ENCODE measurements around the gene CCT6B. TPM values are rescaled to one million over a fixed set of nuclear protein-coding genes. Genes with fewer than 3 reads are reported as not detected.
"Not testable (repeated sequence)": the region's sequence is repeated elsewhere in the genome, so short reads cannot be mapped to it uniquely, and the experiment has no call there.

The CCT6B gene
- polyA plus RNA-seq, 2 of the 4 experiments (the other 2 are of a cell fraction) = 0.77 to 3.1 TPM

DNA sequence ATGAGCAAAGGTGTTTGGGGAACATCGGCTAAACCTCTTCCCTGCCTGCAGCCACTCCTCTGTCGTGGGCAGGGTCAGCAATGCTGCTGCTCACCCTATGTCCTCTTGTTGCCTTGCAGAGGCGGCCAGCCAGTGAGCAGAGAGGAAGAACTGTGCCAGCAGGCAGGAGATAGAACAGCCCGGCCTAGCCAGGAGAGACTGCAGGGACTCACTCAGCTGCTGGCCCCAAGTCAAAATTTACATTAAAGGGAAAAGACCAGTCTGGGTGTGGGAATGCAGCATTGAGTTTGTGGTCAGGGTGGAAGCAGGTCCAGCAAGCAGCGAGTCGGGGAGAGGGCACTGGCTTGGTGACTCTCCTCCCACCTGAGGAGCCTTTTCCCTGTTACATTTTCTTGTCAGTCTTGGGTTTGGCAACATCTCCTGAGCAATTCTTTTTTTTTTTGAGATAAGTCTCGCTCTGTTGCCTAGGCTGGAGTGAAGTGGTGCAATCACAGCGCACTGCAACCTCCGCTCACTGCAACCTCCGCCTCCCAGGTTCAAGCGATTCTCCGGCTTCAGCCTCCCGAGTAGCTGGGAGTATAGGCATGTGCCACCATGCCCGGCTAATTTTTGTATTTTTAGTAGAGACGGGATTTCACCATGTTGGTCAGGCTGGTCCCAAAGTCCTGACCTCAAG lies 41.8 kb upstream of the CCT6B start:
- TF ChIP-seq NR3C1 (IDR thresholded peaks at IDR 0.05) = no peak
- no peak for TF ChIP-seq RARB (CRISPR knock-in tag; IDR thresholded peaks at IDR 0.05)
- no peak for TF ChIP-seq POLR2AphosphoS2 (conservative IDR thresholded peaks at IDR 0.05; ENCODE audit: low read length)
- no peak for TF ChIP-seq HOXB5 (CRISPR knock-in tag; IDR thresholded peaks at IDR 0.05)
- no peak for TF ChIP-seq JUN (IDR thresholded peaks at IDR 0.05)
- no peak for TF ChIP-seq RFX5 (IDR thresholded peaks at IDR 0.05)
- TF ChIP-seq POLR2A (IDR thresholded peaks at IDR 0.05; ENCODE audit: low read length) = no peak
- no peak for TF ChIP-seq CHD4 (IDR thresholded peaks at IDR 0.05; ENCODE audit: borderline replicate concordance)
- no peak for TF ChIP-seq HOXB13 (CRISPR knock-in tag; IDR thresholded peaks at IDR 0.05; ENCODE audit: low read depth)
- no peak for TF ChIP-seq ZFP36 (IDR thresholded peaks at IDR 0.05; ENCODE audit: borderline replicate concordance, partially characterized antibody)
- TF ChIP-seq PHF8 (IDR thresholded peaks at IDR 0.05; ENCODE audit: borderline replicate concordance, low read depth) = no peak
- TF ChIP-seq CEBPB (IDR thresholded peaks at IDR 0.05) = no peak
- no peaks in the 10 kb centered on the region for H3K9me3 ChIP-seq
- ATAC-seq = peak in 1 of 2 experiments; percentile 6; a peak in 2 of 6 replicates
- peaks cover 3% of the 10 kb centered on the region; the same call in 1 of the 3 replicates for H3K4me1 ChIP-seq
- H3K4me3 ChIP-seq = no peak overlapping the region
- no peak overlapping the region for H3K4me2 ChIP-seq
- ChIA-PET POLR2A (no interaction called here), CTCF (interaction anchor here (1.1 to 10.6 kb wide), 7 partner anchors 7 to 117 kb away, joined by 3 to 297 read pairs (median 6); partner anchors contain the start of genes FNDC8 and RAD51D)
- no peak for FAIRE-seq
- WGBS (ENCODE audit: missing lambda C conversion rate) = 88% methylated on average over 15 of the region's 15 CpGs
- H3K27ac ChIP-seq = no peak overlapping the region
- no peak for DNase-seq (ENCODE audit: low read depth in 1 of 2, low spot score in 1 of 2)

DNA sequence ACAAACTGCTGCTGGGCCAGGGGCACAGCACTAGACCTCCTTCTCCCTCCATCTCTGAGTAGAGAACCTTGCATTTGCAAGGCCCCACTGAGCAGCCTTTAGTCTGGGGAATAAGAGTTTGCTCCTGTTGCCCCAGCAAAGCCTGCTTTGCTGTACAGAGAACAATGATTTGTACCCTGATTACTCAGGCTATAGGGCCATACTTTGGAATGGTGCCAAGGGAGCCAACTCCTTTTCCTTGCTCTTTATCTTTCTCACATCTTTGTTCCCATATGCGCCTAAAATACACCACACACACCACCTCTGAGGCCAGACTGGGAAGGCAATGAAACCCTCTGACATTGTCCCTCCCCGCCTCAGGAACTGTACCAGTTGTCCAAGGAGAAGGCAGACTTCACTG lies 40.3 kb upstream of the CCT6B start:
- DNase-seq (ENCODE audit: low read depth in 1 of 2, low spot score in 1 of 2) (no peak), FAIRE-seq (no peak), ATAC-seq (no peak)
- ChIA-PET CTCF (interaction anchor here (1.2 to 10.6 kb wide), 9 partner anchors 9 to 118 kb away, joined by 3 to 297 read pairs (median 46); partner anchors contain the start of genes FNDC8, RAD51D and RFFL), POLR2A (no interaction called here)
- 85% methylated on average over 2 of the region's 2 CpGs for WGBS (ENCODE audit: missing lambda C conversion rate)
- peaks cover 3% of the 10 kb centered on the region; the same call in 1 of the 3 replicates for H3K4me1 ChIP-seq
- no peak overlapping the region for H3K4me2 ChIP-seq
- H3K9me3 ChIP-seq = no peaks in the 10 kb centered on the region
- H3K4me3 ChIP-seq = no peak overlapping the region
- TF ChIP-seq RARB (CRISPR knock-in tag; IDR thresholded peaks at IDR 0.05) (no peak), ZNF302 (CRISPR knock-in tag; IDR thresholded peaks at IDR 0.05) (no peak), HOXB13 (CRISPR knock-in tag; IDR thresholded peaks at IDR 0.05; ENCODE audit: low read depth) (no peak), MYC (IDR thresholded peaks at IDR 0.05; ENCODE audit: borderline replicate concordance, low read length) (no peak), KDM1A (IDR thresholded peaks at IDR 0.05; ENCODE audit: low read depth) (no peak), HEYL (CRISPR knock-in tag; IDR thresholded peaks at IDR 0.05) (no peak), RFX5 (IDR thresholded peaks at IDR 0.05) (no peak), GATA3 (IDR thresholded peaks at IDR 0.05; ENCODE audit: borderline replicate concordance) (no peak), NPAS2 (CRISPR knock-in tag; IDR thresholded peaks at IDR 0.05; ENCODE audit: borderline replicate concordance) (no peak), TP53 (CRISPR knock-in tag; IDR thresholded peaks at IDR 0.05) (no peak), EHMT2 (IDR thresholded peaks at IDR 0.05; ENCODE audit: low read depth) (no peak), MAFK (IDR thresholded peaks at IDR 0.05; ENCODE audit: partially characterized antibody) (no peak), FOXS1 (CRISPR knock-in tag; IDR thresholded peaks at IDR 0.05) (no peak), ZC3H11A (IDR thresholded peaks at IDR 0.05) (no peak), RCOR1 (IDR thresholded peaks at IDR 0.05; ENCODE audit: low read depth, low read length) (no peak), CHD2 (IDR thresholded peaks at IDR 0.05; ENCODE audit: low read length, partially characterized antibody) (no peak), RAD21 (conservative IDR thresholded peaks at IDR 0.05 in 1 of 2, IDR thresholded peaks at IDR 0.05 in 1 of 2) (no peak)
- TF ChIP-seq, protein P1, sequence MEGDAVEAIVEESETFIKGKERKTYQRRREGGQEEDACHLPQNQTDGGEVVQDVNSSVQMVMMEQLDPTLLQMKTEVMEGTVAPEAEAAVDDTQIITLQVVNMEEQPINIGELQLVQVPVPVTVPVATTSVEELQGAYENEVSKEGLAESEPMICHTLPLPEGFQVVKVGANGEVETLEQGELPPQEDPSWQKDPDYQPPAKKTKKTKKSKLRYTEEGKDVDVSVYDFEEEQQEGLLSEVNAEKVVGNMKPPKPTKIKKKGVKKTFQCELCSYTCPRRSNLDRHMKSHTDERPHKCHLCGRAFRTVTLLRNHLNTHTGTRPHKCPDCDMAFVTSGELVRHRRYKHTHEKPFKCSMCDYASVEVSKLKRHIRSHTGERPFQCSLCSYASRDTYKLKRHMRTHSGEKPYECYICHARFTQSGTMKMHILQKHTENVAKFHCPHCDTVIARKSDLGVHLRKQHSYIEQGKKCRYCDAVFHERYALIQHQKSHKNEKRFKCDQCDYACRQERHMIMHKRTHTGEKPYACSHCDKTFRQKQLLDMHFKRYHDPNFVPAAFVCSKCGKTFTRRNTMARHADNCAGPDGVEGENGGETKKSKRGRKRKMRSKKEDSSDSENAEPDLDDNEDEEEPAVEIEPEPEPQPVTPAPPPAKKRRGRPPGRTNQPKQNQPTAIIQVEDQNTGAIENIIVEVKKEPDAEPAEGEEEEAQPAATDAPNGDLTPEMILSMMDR (IDR thresholded peaks at IDR 0.05) = no peak
- TF ChIP-seq, protein P2, sequence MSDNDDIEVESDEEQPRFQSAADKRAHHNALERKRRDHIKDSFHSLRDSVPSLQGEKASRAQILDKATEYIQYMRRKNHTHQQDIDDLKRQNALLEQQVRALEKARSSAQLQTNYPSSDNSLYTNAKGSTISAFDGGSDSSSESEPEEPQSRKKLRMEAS (IDR thresholded peaks at IDR 0.05) = no peak
- TF ChIP-seq, protein P3, sequence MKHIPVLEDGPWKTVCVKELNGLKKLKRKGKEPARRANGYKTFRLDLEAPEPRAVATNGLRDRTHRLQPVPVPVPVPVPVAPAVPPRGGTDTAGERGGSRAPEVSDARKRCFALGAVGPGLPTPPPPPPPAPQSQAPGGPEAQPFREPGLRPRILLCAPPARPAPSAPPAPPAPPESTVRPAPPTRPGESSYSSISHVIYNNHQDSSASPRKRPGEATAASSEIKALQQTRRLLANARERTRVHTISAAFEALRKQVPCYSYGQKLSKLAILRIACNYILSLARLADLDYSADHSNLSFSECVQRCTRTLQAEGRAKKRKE (CRISPR knock-in tag; IDR thresholded peaks at IDR 0.05; ENCODE audit: low read depth) = no peak
- no peak overlapping the region for H3K27ac ChIP-seq

DNA sequence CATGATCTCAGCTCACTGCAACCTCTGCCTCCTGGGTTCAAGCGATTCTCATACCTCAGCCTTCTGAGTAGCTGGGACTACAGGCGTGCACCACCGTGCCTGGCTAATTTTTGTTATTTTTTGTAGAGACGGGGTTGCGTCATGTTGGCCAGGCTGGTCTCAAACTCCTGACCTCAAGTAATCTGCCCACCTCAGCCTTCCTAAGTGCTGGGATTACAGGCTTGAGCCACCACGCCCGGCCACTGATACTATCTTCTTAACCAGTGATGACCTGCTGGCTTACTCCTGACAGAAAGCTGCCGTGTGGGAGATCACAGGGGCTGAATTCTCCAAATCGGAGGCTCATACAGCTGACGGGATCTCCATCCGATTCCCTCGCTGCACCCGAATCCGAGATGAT lies 39.7 kb upstream of the CCT6B start:
- CTCF ChIA-PET = interaction anchor here (1.2 to 10.6 kb wide), 10 partner anchors 9 to 119 kb away, joined by 3 to 297 read pairs (median 42); partner anchors contain the start of genes FNDC8, RAD51D and RFFL
- H3K4me1 ChIP-seq; ATAC-seq; FAIRE-seq; H3K9me3 ChIP-seq; H3K4me3 ChIP-seq; POLR2A ChIA-PET; H3K4me2 ChIP-seq; DNase-seq (ENCODE audit: low read depth in 1 of 2, low spot score in 1 of 2); H3K27ac ChIP-seq: not testable (repeated sequence)
- 95% methylated on average over 14 of the region's 14 CpGs for WGBS (ENCODE audit: missing lambda C conversion rate)

All from A549 (cell line).